Hepatocyte (in vitro differentiated cells): Measurements from ENCODE around the gene POLE4.

Source experiments
- CTCF ChIP-seq: fragments of 200-600 bp; sonication (generic); IDR thresholded peaks from 2 replicates; pipeline ENCODE4 v1.5.1; 2016; ENCODE audit warnings: antibody characterized with exemption, mild to moderate bottlenecking; ENCODE audit not compliant: poor library complexity
- EZH2 ChIP-seq: fragments of 200-600 bp; sonication (generic); IDR thresholded peaks from 2 replicates; pipeline ENCODE4 v1.6.1; 2016; ENCODE audit warnings: antibody characterized with exemption, mild to moderate bottlenecking, borderline replicate concordance

GRCh38 chr2:74939919-74940812 is 18.3 kb upstream of the POLE4 start:
- TF ChIP-seq CTCF, result no peak
- TF ChIP-seq EZH2, result no peak
